K562 (cell line): Measurements from ENCODE around the gene HSD11B2. TPM values are rescaled to one million over a fixed set of nuclear protein-coding genes. Genes with fewer than 3 reads are reported as not detected.

ENCODE experiments used
- CREB1 ChIP-seq, 2 experiments: sonication (generic) in 1 of 2; formaldehyde crosslinking in 1 of 2; IDR thresholded peaks; 2 replicates each; pipeline versions ENCODE4 v1.6.1 to v1.8.0; 2012 to 2022; ENCODE audit warnings: inconsistent platforms in 1 of 2, mild to moderate bottlenecking in 1 of 2, missing genetic modification reagents in 1 of 2, moderate library complexity in 1 of 2
- DPF2 ChIP-seq: fragments of 450-650 bp; IDR thresholded peaks from 2 replicates; pipeline ENCODE4 v1.6.1; 2016
- ESRRA ChIP-seq: fragments of 450-650 bp; IDR thresholded peaks from 2 replicates; pipeline ENCODE4 v1.6.1; 2014; ENCODE audit warnings: low read depth, mild to moderate bottlenecking, moderate library complexity, borderline replicate concordance
- ETV5 ChIP-seq: sonication (generic); formaldehyde crosslinking; IDR thresholded peaks from 2 replicates; pipeline ENCODE4 v1.4.0; 2020; ENCODE audit warnings: low read depth, mild to moderate bottlenecking, missing genetic modification reagents
- GABPB2 ChIP-seq: fragments of 250-450 bp; sonication (Bioruptor Pico); conservative IDR thresholded peaks from 2 replicates; pipeline ENCODE4 v1.5.1; 2021; ENCODE audit warnings: mild to moderate bottlenecking
- MAFG ChIP-seq: fragments of 450-650 bp; conservative IDR thresholded peaks from 2 replicates; pipeline ENCODE4 v1.6.1; 2016; ENCODE audit warnings: missing genetic modification characterization, missing compliant biosample characterization
- MXI1 ChIP-seq: IDR thresholded peaks from 2 replicates; pipeline ENCODE4 v1.6.1; 2011; ENCODE audit warnings: low read depth, mild to moderate bottlenecking, improper control_type of control experiment, low read length
- SP1 ChIP-seq: sonication (generic); formaldehyde crosslinking; IDR thresholded peaks from 2 replicates; pipeline ENCODE4 v1.8.1; 2022; ENCODE audit warnings: mild to moderate bottlenecking, missing genetic modification reagents
- TBL1XR1 ChIP-seq, 2 experiments: IDR thresholded peaks; 2 replicates each; pipeline ENCODE4 v1.6.1; 2012; ENCODE audit warnings: improper control_type of control experiment in 2 of 2, low read length in 2 of 2, mild to moderate bottlenecking in 1 of 2
- YY1 ChIP-seq, 3 experiments: IDR thresholded peaks; 2 replicates each; pipeline ENCODE4 v1.6.1; 2011; ENCODE audit warnings: low read length in 2 of 3, mild to moderate bottlenecking in 2 of 3, moderate library complexity in 2 of 3, borderline replicate concordance in 1 of 3, control low read depth in 1 of 3, low read depth in 1 of 3; ENCODE audit not compliant: insufficient read depth in 3 of 3, insufficient replicate concordance in 2 of 3, control insufficient read depth in 1 of 3, insufficient read length in 1 of 3; ENCODE audit errors: extremely low read depth in 1 of 3
- ZBTB5 ChIP-seq: fragments of 450-650 bp; IDR thresholded peaks from 2 replicates; pipeline ENCODE4 v1.6.1; 2017; ENCODE audit warnings: antibody characterized with exemption
- ZBTB8A ChIP-seq: fragments of 450-650 bp; IDR thresholded peaks from 2 replicates; pipeline ENCODE4 v1.6.1; 2018; ENCODE audit warnings: mild to moderate bottlenecking, moderate library complexity; ENCODE audit not compliant: partially characterized antibody
- ZBTB9 ChIP-seq: fragments of 450-650 bp; formaldehyde crosslinking; IDR thresholded peaks from 2 replicates; pipeline ENCODE4 v1.4.0; 2020; ENCODE audit warnings: mild to moderate bottlenecking, moderate library complexity
- ZNF41 ChIP-seq: fragments of 250-450 bp; sonication (Bioruptor Pico); conservative IDR thresholded peaks from 2 replicates; pipeline ENCODE4 v1.4.0; 2020; ENCODE audit warnings: mild to moderate bottlenecking
- ZNF77 ChIP-seq: fragments of 250-450 bp; sonication (Bioruptor Pico); IDR thresholded peaks from 2 replicates; pipeline ENCODE4 v1.5.0; 2020
- ZSCAN29 ChIP-seq: fragments of 450-650 bp; IDR thresholded peaks from 2 replicates; pipeline ENCODE4 v1.6.1; 2017
- polyA plus RNA-seq, 8 experiments: library from polyadenylated mRNA; depleted of rRNA in 4 of 8; stranded (reverse) in 5 of 8; unstranded in 3 of 8; fragments of >200 nt; fragmentation: Nextera tagmentation in 2 of 8; fragmentation: Illumina TruSeq in 1 of 8; extraction: Ambion mirVana in 2 of 8; extraction: Trizol in 1 of 8; gene quantifications; 2 replicates each; pipeline versions ENCODE4 v1.2.1 to v1.2.3, GENCODE V29; 2011 to 2014; ENCODE audit warnings: inconsistent platforms in 1 of 8, missing spikeins in 1 of 8
- total RNA-seq, 7 experiments: library from RNA; depleted of rRNA in 6 of 7; stranded (reverse); fragments of >200 nt in 6 of 7; fragmentation: Illumina TruSeq in 2 of 7; extraction: Trizol in 2 of 7; gene quantifications; 2 replicates each; pipeline versions ENCODE4 v1.2.1 to v1.2.3, GENCODE V29; 2011 to 2021; ENCODE audit warnings: low replicate concordance in 1 of 7
- TF ChIP-seq, protein P1 (sequence below): sonication (generic); formaldehyde crosslinking; IDR thresholded peaks from 2 replicates; pipeline ENCODE4 v1.8.1; 2023; ENCODE audit warnings: mild to moderate bottlenecking, missing genetic modification reagents
- TF ChIP-seq, protein P2 (sequence below), 2 experiments: fragments of 450-650 bp; conservative IDR thresholded peaks; 2 replicates each; pipeline ENCODE4 v1.6.1; 2017; ENCODE audit warnings: mild to moderate bottlenecking in 2 of 2, moderate library complexity in 2 of 2

The HSD11B2 gene
- total and polyA plus RNA-seq, 9 of the 15 experiments (the other 6 are each of a cell fraction or from before 2014, with no cell fraction given) = 0.08 to 2.0 (median 0.79) TPM

DNA sequence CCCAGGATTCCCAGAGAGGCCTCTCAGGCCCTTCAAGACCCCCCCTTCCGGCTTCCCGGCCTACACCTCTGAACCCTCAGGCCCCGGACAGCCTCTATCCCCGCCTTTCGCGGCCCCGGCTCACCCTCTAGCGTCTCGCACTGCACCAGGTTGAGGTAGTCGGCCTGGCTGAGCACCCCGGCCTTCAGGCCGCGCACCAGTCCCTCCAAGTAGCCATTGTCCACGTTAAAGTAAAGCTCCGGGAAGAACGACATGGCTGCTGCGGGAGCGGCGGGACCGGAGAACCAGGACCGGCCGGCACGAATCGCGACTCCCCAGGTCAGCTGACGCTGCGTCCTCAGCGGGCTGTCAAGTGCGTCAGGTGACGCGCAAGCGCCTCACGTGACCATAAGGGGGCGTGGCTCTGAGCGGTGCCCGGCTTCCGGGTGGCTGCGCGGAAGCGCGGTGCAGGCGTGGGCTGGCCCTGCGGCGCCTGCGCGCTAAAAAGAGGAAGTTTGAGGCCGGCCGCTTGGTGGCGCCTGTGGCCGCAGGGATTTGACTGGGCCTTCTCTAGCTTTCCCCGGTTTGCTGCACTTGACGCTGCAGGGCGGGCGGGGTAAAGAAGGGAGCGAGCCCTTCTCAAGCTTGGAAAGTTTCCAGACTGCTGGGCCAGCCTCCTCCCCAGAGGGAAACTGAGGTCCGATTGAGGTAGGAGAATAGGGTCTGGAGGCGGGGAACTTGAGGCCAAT is 50.1 kb downstream of the HSD11B2 start, which contains the start of gene ATP6V0D1 (continued):
- TF ChIP-seq, protein P1, sequence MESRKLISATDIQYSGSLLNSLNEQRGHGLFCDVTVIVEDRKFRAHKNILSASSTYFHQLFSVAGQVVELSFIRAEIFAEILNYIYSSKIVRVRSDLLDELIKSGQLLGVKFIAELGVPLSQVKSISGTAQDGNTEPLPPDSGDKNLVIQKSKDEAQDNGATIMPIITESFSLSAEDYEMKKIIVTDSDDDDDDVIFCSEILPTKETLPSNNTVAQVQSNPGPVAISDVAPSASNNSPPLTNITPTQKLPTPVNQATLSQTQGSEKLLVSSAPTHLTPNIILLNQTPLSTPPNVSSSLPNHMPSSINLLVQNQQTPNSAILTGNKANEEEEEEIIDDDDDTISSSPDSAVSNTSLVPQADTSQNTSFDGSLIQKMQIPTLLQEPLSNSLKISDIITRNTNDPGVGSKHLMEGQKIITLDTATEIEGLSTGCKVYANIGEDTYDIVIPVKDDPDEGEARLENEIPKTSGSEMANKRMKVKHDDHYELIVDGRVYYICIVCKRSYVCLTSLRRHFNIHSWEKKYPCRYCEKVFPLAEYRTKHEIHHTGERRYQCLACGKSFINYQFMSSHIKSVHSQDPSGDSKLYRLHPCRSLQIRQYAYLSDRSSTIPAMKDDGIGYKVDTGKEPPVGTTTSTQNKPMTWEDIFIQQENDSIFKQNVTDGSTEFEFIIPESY (CRISPR knock-in tag) = peak; percentile 45; the same call in 1 of the 2 replicates
- no peak for TF ChIP-seq ZBTB8A
- no peak for TF ChIP-seq ZNF77 (CRISPR knock-in tag)
- no peak for TF ChIP-seq MAFG
- 0 out of 2 replicates have a peak, but pooled peaks have one; percentile 15 for TF ChIP-seq ZBTB9 (CRISPR knock-in tag)
- TF ChIP-seq, protein P2, sequence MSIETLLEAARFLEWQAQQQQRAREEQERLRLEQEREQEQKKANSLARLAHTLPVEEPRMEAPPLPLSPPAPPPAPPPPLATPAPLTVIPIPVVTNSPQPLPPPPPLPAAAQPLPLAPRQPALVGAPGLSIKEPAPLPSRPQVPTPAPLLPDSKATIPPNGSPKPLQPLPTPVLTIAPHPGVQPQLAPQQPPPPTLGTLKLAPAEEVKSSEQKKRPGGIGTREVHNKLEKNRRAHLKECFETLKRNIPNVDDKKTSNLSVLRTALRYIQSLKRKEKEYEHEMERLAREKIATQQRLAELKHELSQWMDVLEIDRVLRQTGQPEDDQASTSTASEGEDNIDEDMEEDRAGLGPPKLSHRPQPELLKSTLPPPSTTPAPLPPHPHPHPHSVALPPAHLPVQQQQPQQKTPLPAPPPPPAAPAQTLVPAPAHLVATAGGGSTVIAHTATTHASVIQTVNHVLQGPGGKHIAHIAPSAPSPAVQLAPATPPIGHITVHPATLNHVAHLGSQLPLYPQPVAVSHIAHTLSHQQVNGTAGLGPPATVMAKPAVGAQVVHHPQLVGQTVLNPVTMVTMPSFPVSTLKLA (conservative IDR thresholded peaks at IDR 0.05) = peak; percentile 94 to 98
- peak; percentile 99 for TF ChIP-seq SP1 (CRISPR knock-in tag)
- peak; percentile 31; the same call in 1 of the 2 replicates for TF ChIP-seq ESRRA
- TF ChIP-seq ZSCAN29 = no peak
- no peak for TF ChIP-seq GABPB2 (CRISPR knock-in tag)
- TF ChIP-seq DPF2 = 0 out of 2 replicates have a peak, but pooled peaks have one; percentile 30
- no peak for TF ChIP-seq ZBTB5
- peak; percentile 67; the same call in 1 of the 2 replicates for TF ChIP-seq ETV5
- TF ChIP-seq YY1 (IDR thresholded peaks at IDR 0.05; ENCODE audit: borderline replicate concordance in 1 of 3, control insufficient read depth in 1 of 3, extremely low read depth in 1 of 3, insufficient read depth in 3 of 3, insufficient read length in 1 of 3, insufficient replicate concordance in 2 of 3, low read depth in 1 of 3, low read length in 2 of 3) = peak in 2 of 3 experiments; percentile 42 to 61
- TF ChIP-seq ZNF41 (CRISPR knock-in tag) = 0 out of 2 replicates have a peak, but pooled peaks have one; percentile 50
- peak; percentile 58; the same call in 1 of the 2 replicates for TF ChIP-seq MXI1
- peak in 1 of 2 experiments; percentile 50; a peak in 1 of 4 replicates for TF ChIP-seq TBL1XR1 (IDR thresholded peaks at IDR 0.05; ENCODE audit: low read length in 2 of 2)
- TF ChIP-seq CREB1 (IDR thresholded peaks at IDR 0.05) = peak; percentile 80
- peak; percentile 86 for TF ChIP-seq CREB1 (CRISPR knock-in tag; IDR thresholded peaks at IDR 0.05)
